Right lobe of liver (tissue), 6 donors: Measurements from ENCODE around the gene EPHA2. TPM values are rescaled to one million over a fixed set of nuclear protein-coding genes. Genes with fewer than 3 reads are reported as not detected.

Experiments
- ATAC-seq, 4 donors: fragments of 200-7000 bp; cut with Tn5 transposase; one replicate each; pipeline ENCODE4 v1.9.1; 2020; ENCODE audit warnings: mild to moderate bottlenecking in 4 of 4, moderate library complexity in 4 of 4
- DNase-seq, 3 donors: peaks; one replicate each; pipeline ENCODE4 v3.0.0-alpha.2; 2020
- H3K27ac ChIP-seq, 3 donors: fragments of 200-600 bp; one replicate each; pipeline ENCODE4 v1.8.0; 2022
- H3K27me3 ChIP-seq, 2 donors: fragments of 200-600 bp; one replicate each; pipeline ENCODE4 v1.8.0; 2022
- H3K36me3 ChIP-seq, 4 donors: fragments of 200-600 bp; sonication (generic) in 1 of 4; one replicate each; pipeline versions ENCODE4 v1.5.1 to v1.8.0; 2017 to 2022; ENCODE audit warnings: control low read depth in 1 of 4
- H3K4me1 ChIP-seq, 4 donors: fragments of 200-600 bp; sonication (generic) in 1 of 4; one replicate each; pipeline versions ENCODE4 v1.5.1 to v1.8.0; 2017 to 2022; ENCODE audit warnings: control low read depth in 1 of 4
- H3K4me3 ChIP-seq, 3 donors: fragments of 200-600 bp; one replicate each; pipeline ENCODE4 v1.8.0; 2022
- H3K9me3 ChIP-seq, 4 donors: fragments of 200-600 bp; sonication (generic) in 1 of 4; one replicate each; pipeline versions ENCODE4 v1.5.1 to v1.8.0; 2017 to 2022; ENCODE audit warnings: control low read depth in 1 of 4
- CTCF ChIP-seq, 4 donors: fragments of 200-600 bp in 3 of 4; fragments of 450-650 bp in 1 of 4; IDR thresholded peaks; one replicate each; pipeline versions ENCODE4 v1.5.1 to v1.8.0; 2016 to 2022; ENCODE audit warnings: antibody characterized with exemption in 4 of 4, mild to moderate bottlenecking in 2 of 4
- POLR2A ChIP-seq: fragments of 450-650 bp; IDR thresholded peaks from one replicate; pipeline ENCODE4 v1.6.1; 2017; ENCODE audit warnings: antibody characterized with exemption, mild to moderate bottlenecking
- WGBS: methylation state at CpG from one replicate; pipeline ENCODE4 v1.1.6; 2018; ENCODE audit warnings: low coverage, low lambda C conversion rate; ENCODE audit not compliant: insufficient coverage; ENCODE audit errors: missing lambda C conversion rate; 5-methylcytosine and 5-hydroxymethylcytosine counted together
- intact Hi-C, 2 donors: fragments of 100-400 bp; cut with DNase I; formaldehyde crosslinking; loops; one replicate each; pipeline versions ENCODE4 v1.11.2 to v1.14.1; 2022
- total RNA-seq, 6 experiments: library from RNA; depleted of rRNA in 2 of 6; stranded (reverse); fragments of >200 nt in 2 of 6; fragmentation: NEBNext Ultra II Directional in 3 of 6; extraction: Animal tissue kit (Norgen Biotek cat#: 25700) in 3 of 6; gene quantifications; one replicate each; pipeline versions ENCODE4 v1.1.0 to v1.2.4, GENCODE V29; 2016 to 2023
- donor health status: DM: no; HTN: yes; CAD: no.
- donor health status: DM: no; HTN: no; CAD: no.
- donor health status: DM: no; HTN: no; CAD: no.
- donor health status: DM: no; HTN: yes; CAD: no.
- donor health status: DM: no; HTN: yes; CAD: no.

Gene EPHA2
- total RNA-seq, 6 experiments from 2014 or later: 6.0 to 14.7 (median 10.8) TPM

GRCh38 chr1:16115468-16115983 lies 40.3 kb downstream of the EPHA2 start:
- Histone ChIP-seq H3K9me3 (no peaks in the 10 kb centered on the region), H3K27me3 (no peaks in the 10 kb centered on the region), H3K4me3 (no peak overlapping the region), H3K4me1 (peaks cover 0 to 9% (median 4%) of the 10 kb centered on the region in 4 donors), H3K27ac (no peak overlapping the region), H3K36me3 (no peaks in the 10 kb centered on the region)
- 70% methylated on average over 4 of the region's 6 CpGs for WGBS
- ATAC-seq (no peak), DNase-seq (no peak)
- intact Hi-C loops: no loop called here
- TF ChIP-seq CTCF (IDR thresholded peaks at IDR 0.05): no peak
- TF ChIP-seq POLR2A: no peak

- no peak for DNase-seq
- TF ChIP-seq CTCF (IDR thresholded peaks at IDR 0.05) (no peak), POLR2A (no peak)
- no peaks in the 10 kb centered on the region for H3K27me3 ChIP-seq
- H3K27ac ChIP-seq: no peak overlapping the region
- no peak for ATAC-seq
- no peaks in the 10 kb centered on the region for H3K36me3 ChIP-seq
- H3K4me3 ChIP-seq: no peak overlapping the region
- H3K4me1 ChIP-seq: peaks cover 0 to 9% (median 4%) of the 10 kb centered on the region in 4 donors
- WGBS: 93% methylated on average over 2 of the region's 23 CpGs
- no peaks in the 10 kb centered on the region for H3K9me3 ChIP-seq
- intact Hi-C loops: no loop called here
These were observed 41.1 kb downstream of the EPHA2 start for GRCh38 chr1:16114527-16115467.

- Histone ChIP-seq H3K27me3 (no peaks in the 10 kb centered on the region), H3K4me1 (peaks cover 0 to 9% (median 4%) of the 10 kb centered on the region in 4 donors), H3K36me3 (no peaks in the 10 kb centered on the region), H3K27ac (no peak overlapping the region), H3K4me3 (no peak overlapping the region), H3K9me3 (no peaks in the 10 kb centered on the region)
- no peak for TF ChIP-seq CTCF (IDR thresholded peaks at IDR 0.05)
- no peak for TF ChIP-seq POLR2A
- ATAC-seq (peak; percentile 37 to 57 (median 49)), DNase-seq (no peak)
- intact Hi-C loops: no loop called here
- 73% methylated on average over 6 of the region's 14 CpGs for WGBS
These were observed 43.0 kb downstream of the EPHA2 start for GRCh38 chr1:16112596-16113555.

- Histone ChIP-seq H3K27ac (no peak overlapping the region), H3K9me3 (no peaks in the 10 kb centered on the region), H3K4me3 (no peak overlapping the region), H3K4me1 (peaks cover 0 to 9% (median 4%) of the 10 kb centered on the region in 4 donors), H3K36me3 (no peaks in the 10 kb centered on the region), H3K27me3 (no peaks in the 10 kb centered on the region)
- ATAC-seq: peak in 3 of 4 donors; percentile 19 to 36 (median 36)
- TF ChIP-seq POLR2A (no peak), CTCF (IDR thresholded peaks at IDR 0.05) (no peak)
- intact Hi-C loops: no loop called here
- DNase-seq: no peak
- 61% methylated on average over 8 of the region's 15 CpGs for WGBS
These were observed 43.9 kb downstream of the EPHA2 start for GRCh38 chr1:16111771-16112595.
